Left renal cortex interstitium (tissue), 4 donors: Measurements from ENCODE around the gene CNTD1. TPM values are rescaled to one million over a fixed set of nuclear protein-coding genes. Genes with fewer than 3 reads are reported as not detected.

Experiments
- DNase-seq, 4 donors: peaks; one replicate each; pipeline ENCODE4 v3.0.0-alpha.2; 2013; ENCODE audit warnings: low read depth in 4 of 4, low spot score in 2 of 4, missing footprints in 1 of 4
- polyA plus RNA-seq, 4 donors: library from polyadenylated mRNA; unstranded; fragments of 120-200 nt; gene quantifications; one replicate each; pipeline ENCODE4 v1.2.1, GENCODE V29; 2013; ENCODE audit not compliant: insufficient read length in 4 of 4

Gene CNTD1
- polyA plus RNA-seq, 4 donors: 0.86 to 3.8 (median 2.1) TPM

DNA sequence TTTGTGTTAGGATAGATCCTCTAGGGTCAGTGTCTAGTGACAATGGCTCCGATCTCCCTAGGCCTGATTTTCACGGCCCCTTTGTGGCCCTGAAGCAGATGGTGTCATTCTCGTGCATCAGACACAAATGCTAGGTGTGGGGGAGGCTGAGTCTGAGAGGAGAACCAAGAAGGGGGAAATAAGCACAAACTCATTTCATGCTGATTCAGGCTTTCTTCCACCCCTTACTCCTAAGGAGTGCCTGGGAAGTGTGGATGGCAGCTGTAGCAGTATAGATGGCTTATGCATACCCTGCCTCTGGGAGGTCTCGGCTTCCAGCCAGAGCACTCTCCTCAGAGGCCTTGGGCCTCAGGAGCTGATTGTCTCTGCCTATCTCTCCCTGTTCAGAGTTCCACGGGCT lies 20.1 kb upstream of the CNTD1 start:
- no peak for DNase-seq

DNA sequence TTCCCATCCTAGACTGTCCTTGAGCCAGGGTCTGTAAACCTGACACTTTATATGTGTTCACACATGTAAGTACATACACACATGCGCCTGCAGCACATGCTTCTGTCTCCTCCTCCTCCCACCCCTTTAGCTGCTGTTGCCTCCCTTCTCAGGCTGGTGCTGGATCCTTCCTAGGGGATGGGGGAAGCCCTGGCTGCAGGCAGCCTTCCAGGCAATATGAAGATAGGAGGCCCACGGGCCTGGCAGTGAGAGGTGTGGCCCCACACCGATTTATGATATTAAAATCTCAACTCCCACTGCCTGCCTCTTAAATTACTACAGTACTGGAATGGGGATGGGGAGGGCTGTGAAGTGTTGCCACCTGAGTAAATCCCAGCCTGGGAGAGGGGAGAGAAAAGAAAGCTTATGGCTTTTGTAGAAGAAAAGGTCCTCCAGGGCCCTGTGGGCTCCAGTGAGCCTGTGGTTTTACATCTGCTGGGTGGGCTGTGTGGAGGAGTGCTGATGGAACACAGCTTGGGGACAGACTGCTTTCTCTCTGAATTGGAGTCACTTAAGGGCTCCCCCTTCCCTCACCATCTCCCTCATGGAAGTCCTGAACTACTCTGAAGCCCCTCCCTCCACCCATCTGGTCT lies 19.2 kb upstream of the CNTD1 start:
- DNase-seq: no peak

DNA sequence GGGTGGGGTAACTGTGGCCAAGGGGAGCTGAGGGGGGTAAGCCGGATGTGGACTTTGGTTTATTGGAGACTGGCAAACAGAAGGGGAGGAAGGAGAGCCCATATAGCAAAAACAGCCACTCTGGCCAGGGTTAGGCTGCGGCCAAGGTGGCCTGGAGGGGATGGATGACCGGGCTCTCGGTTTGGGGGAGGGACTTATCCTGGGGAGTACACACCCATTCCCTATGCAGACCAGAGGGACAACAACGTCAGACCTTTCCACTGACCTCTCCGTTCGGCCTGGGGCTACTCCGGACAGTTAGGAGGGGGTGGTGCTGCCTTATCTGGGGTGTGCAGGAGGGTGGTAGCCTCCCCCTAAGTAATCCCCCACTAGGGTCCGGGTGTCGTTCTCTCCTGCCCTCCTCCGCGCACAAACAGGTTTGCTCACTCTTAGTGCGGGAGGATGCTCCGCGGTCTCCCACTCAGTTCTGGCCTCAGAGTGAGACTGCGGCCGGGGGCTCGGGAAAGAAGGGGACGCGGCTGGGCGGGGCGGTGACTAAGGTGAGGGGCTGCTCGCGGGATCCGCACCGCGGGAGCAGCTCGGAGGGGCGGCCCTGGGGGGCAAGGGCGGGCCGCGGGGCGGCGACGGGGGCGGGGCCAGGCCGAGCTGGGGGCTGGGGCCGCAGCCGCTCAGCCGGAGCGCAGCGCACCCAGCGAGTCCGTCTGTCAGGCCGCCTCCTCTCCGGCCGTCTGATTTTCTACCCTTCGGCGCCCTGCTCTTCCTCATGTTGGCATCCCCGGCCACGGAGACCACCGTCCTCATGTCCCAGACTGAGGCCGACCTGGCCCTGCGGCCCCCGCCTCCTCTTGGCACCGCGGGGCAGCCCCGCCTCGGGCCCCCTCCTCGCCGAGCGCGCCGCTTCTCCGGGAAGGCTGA lies 18.5 kb upstream of the CNTD1 start, which contains the start of gene WNK4:
TSS of gene WNK4 (plus strand) at position 675 of the 915 bp plus-strand sequence. CDS start at position 764, 89 bp downstream.
- DNase-seq: no peak

DNA sequence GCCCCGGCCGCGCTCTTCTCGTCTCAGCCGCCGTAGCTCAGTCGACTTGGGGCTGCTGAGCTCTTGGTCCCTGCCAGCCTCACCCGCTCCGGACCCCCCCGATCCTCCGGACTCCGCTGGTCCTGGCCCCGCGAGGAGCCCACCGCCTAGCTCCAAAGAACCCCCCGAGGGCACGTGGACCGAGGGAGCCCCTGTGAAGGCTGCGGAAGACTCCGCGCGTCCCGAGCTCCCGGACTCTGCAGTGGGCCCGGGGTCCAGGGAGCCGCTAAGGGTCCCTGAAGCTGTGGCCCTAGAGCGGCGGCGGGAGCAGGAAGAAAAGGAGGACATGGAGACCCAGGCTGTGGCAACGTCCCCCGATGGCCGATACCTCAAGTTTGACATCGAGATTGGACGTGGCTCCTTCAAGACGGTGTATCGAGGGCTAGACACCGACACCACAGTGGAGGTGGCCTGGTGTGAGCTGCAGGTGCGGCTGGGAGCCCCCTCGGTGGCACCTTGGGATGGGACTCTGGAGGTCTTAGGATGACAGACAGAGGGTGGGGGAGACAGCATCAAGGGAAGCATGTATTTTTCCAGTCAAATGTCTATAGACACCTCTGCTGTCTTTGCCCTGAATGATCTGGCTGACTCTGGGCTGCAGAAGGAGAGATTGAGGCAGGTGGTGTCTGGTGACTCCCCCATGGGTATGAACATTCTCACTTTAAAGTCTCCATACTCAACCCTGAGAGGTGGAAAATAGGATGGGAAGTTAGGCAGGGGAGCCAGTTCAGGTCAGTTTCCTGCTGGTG lies 17.6 kb upstream of the CNTD1 start:
- DNase-seq: no peak

DNA sequence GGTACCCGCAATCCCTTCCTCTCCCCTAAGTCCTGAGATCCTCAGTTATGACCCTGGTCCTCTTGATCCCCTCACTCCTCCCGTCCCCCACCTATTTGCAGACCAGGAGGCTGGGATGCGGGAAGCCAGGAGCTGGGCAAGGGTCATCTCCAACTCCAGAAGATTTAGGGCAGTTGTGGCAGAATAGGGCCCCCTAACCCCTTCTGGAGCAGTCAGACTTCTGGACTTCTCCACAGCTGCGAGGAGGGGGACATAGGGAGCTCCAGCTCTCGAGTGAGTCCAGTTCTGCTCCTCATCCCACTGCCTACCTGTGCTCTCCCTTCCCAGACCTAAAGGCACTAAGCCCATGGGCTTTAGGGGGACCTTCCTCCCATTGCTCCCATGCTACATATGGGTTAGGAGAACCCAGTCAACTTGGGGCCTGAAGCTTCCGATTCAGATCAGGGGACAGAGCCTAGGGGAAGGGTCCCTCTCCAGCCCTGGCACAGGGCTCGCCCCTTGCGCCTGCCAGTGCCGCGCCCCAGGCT lies 17.0 kb upstream of the CNTD1 start:
- no peak for DNase-seq

DNA sequence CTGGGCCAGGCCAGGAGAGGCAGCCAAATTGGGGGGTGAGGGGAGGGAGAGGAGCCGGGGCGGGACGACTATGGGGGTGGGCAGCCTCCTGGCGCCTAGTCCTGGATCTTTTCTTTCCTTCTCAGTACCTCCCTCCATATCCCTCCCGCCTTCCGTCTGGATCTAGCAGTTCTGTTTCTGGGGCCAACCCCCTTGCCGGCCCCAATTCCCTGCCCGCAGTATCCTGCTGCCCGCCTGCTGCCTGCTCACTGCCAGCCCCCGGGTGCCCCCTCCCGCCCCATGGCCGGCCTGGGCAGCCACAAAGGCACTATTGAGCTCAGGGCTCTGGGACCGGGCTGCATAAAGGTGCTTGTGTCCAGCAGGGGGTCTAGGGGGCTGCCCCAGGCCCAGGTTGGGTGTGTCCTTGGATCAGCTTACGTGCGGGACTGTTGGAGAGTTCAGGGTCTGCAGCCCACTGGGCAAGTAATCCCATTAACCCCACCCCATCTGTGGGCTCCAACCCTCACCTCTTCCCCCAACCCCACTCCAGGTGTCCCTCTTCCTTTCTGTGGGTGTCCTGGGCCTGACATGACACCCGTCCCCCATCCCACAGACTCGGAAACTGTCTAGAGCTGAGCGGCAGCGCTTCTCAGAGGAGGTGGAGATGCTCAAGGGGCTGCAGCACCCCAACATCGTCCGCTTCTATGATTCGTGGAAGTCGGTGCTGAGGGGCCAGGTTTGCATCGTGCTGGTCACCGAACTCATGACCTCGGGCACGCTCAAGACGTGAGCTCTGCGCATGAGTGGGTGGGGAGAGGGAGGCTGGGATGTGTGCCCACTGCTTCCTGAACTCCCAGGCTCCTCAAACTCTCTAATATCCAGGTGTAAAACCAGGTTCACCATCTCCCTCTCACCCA lies 16.2 kb upstream of the CNTD1 start:
- DNase-seq: no peak

DNA sequence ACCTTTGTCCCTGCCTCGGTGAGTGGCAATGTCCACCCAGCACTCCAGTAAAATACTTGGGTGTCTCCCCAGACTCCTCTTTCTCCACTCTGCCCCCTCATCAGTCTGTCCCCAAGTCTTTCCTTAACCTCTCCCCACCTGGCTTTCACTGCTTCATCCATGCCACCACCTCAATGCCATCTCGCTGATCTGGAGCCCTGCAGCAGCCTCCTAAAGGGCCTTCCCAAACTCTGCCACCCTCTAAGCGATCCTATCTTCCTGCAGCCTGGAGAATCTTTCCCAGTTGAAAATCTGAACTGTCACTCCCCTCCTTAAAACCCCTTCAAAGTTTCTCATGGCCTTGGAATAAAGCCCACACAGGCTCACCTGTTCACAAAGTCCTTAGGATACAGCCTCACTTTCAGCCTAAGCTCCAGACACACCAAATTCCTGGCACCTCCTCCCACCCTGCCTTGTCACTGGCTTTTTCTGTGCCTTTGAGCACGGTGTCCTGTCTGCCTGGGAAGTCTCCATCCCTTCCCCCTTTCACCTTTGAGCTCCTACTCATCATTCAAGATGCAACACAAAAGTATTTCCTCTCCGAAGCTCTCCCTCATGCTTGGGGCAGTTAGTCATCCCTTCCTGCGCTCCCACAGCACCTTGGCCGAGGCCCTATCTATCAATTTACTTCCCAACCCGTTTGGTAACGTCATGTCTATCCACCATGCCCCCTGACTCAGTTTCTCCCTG lies 15.4 kb upstream of the CNTD1 start:
- no peak for DNase-seq

DNA sequence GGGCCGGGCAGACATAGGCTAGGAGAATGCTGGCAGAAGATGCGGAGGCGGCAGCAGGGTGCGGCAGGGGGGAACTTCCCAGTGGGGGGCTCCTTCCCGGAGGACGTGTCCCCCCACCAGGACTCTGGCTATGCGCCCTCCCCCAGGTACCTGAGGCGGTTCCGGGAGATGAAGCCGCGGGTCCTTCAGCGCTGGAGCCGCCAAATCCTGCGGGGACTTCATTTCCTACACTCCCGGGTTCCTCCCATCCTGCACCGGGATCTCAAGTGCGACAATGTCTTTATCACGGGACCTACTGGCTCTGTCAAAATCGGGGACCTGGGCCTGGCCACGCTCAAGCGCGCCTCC lies 14.9 kb upstream of the CNTD1 start:
- DNase-seq: no peak

DNA sequence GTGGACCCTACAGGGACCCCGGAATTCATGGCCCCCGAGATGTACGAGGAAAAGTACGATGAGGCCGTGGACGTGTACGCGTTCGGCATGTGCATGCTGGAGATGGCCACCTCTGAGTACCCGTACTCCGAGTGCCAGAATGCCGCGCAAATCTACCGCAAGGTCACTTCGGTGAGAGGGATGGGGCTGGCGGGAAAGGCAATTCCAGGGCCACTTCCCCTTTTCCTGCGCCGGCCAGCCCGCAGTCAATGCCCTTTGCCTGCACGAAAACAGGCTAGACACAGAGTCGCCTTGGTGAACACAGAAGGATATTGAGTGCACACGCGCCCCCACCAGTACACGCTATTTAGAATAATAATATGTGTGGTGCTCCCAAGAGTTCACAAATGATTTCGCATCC lies 14.3 kb upstream of the CNTD1 start:
- DNase-seq: no peak

DNA sequence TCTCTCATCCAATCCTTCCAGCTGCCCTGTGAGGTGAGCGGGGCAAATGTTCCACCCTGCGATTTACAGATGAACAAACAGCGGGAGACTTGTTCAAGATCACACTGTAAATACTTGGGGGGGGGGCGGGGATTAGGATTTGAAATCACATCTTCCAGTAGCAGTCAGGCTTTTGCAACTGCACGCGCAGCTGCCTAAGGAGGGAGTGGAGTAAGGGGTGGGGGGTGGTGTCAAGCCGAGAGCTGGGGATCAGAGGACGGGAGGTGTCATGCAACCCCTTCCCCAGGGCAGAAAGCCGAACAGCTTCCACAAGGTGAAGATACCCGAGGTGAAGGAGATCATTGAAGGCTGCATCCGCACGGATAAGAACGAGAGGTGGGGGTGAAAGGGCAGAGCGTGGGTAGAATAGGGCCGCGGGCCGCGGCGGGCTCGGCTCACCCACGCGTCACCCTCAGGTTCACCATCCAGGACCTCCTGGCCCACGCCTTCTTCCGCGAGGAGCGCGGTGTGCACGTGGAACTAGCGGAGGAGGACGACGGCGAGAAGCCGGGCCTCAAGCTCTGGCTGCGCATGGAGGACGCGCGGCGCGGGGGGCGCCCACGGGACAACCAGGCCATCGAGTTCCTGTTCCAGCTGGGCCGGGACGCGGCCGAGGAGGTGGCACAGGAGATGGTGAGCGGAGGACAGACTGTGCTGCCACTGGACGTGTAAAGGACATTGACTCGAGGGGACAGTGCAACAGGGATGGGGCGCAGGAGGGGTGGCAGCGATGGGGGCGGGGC lies 13.7 kb upstream of the CNTD1 start:
- DNase-seq: no peak

DNA sequence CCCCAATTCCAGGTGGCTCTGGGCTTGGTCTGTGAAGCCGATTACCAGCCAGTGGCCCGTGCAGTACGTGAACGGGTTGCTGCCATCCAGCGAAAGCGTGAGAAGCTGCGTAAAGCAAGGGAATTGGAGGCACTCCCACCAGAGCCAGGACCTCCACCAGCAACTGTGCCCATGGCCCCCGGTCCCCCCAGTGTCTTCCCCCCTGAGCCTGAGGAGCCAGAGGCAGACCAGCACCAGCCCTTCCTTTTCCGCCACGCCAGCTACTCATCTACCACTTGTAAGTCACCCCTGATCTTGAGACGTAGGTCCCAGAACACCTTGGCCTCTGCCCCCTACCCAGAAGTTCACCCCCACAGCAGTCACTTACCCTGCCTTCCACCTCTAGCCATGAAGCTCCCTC lies 11.4 kb upstream of the CNTD1 start:
- DNase-seq: no peak

DNA sequence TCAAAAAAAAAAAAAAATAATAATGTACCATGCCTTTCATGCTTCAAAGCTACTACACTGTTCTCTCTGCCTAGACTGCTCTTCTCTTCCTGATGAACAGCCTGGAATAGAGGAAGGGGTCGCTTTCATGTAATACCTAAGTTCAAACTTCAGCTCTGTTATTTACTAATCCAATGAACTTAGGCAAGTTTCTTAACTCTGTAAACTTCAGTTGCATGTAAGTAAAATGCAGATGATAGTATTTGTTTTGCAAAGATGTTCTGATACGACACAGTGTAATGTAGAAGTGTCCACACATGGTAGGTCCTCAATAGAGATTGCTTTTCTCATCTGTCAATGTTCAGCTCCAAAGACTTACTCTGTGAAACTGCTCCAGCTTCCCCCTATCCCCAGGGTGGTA lies 6.7 kb upstream of the CNTD1 start:
- no peak for DNase-seq

DNA sequence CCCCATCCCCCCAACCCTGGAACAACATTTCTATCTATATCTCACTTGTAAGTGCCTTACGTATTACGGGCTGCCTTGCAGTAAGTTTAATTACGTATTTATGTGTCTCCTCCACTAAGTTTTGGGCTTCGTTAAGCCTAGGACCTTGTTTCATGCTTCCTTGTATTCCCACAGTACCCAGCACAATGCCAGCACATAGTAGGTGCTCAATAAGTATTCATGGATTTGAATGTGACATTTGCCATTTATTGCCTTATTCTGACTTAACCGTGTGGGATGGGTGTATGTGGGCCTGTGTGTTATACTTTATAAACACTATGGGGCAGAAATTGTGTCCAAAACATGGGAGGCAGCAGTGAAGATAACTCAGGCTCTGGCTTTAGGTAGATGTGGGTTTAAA lies 6.1 kb upstream of the CNTD1 start:
- DNase-seq: no peak

DNA sequence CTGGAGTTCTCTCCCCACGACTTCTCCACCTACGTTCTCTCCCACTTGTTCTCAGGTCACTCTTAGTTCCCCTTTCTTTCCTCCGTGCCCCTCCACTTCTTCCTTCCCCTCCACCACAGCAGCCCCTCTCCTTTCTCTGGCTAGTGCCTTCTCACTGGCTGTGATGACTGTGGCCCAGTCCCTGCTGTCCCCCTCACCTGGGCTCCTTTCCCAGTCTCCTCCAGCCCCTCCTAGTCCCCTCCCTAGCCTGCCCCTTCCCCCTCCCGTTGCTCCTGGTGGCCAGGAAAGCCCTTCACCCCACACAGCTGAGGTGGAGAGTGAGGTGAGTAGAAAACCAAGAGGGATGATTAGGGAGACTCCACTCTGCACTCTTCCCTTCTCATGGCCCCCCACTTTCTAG lies 3.6 kb upstream of the CNTD1 start:
- DNase-seq: no peak

DNA sequence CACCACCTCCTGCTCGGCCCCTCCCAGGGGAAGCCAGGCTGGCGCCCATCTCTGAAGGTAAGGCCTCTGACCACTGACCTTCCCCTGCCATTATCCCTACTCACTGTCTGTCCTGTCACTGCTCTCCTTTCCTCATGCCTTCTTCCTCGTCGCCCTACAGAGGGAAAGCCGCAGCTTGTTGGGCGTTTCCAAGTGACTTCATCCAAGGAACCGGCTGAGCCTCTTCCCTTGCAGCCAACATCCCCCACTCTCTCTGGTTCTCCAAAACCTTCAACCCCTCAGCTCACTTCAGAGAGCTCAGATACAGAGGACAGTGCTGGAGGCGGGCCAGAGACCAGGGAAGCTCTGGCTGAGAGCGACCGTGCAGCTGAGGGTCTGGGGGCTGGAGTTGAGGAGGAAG lies 3.2 kb upstream of the CNTD1 start:
- no peak for DNase-seq

DNA sequence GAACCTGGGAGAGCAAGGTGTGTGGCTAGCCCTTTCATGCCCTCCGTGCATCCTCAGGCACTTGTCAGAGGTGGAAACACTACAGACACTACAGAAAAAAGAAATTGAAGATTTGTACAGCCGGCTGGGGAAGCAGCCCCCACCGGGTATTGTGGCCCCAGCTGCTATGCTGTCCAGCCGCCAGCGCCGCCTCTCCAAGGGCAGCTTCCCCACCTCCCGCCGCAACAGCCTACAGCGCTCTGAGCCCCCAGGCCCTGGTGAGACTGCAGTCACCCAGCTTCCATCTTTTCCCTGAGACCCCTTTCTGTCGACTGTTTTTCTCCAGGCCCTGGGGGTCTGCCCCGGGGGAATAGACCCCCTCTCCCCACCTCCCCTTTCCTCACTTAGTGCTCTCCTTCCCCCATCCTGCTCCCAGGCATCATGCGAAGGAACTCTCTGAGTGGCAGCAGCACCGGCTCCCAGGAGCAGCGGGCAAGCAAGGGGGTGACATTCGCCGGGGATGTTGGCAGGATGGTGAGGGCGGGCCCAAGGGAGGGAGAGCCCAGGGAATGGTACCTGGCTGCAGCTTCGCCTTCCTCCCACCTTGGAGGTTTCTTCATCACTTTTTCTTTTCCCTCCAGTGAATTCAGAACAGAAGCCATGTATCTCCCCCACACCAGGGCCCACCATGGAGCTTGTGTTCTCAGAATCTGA lies 2.4 kb upstream of the CNTD1 start:
- no peak for DNase-seq

DNA sequence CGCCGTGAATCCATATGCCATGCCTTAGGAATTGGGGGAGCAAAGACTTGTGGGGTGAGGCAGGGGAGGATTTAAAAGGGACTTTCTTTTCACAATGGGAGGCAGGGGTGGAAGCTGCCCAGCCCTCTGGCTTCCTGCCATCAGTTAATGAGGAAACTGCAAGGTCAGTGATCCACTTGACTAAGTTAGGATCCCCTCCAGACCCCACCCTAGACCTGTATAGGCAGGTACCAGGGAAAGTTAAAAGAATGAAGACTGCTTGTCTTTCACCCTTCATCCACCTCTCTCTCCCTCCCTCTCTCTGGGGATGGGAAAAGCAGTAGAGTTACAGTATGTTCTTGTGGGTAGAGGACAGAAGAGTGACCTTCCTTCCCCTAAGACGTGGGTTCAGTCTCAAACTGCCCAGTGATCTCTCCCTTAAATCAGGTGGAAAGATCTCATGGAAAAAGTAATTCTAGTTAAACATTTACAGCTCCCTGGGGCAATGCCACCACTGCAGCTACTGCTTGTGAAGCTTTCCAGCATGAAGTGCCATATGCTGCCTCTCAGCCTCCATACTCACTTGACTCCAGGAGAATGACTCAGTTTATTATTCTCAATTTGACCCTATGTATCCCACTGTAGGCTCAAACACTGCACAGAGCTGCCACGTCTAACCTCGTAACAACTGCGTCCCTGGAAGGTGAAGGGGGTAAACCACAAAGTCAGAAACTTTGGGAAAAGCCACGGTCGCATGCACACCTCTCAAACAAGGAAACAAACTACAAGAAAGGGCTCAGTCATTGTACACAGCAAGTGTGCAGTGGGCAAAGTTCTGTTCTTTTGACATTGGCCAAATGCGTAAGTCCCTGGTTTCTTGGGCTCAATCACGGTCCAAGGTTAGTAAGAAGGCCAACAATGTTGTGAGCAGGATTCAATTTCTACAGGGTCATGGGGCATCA lies 1.3 kb upstream of the CNTD1 start:
- DNase-seq: no peak
